ENCODE results near the gene IP6K2. TPM values are rescaled to one million over a fixed set of nuclear protein-coding genes. Genes with fewer than 3 reads are reported as not detected.

IP6K2 gene
- polyA plus RNA-seq, 1 donor, result 176 TPM

GRCh38 chr3:48656841-48657281, 60.2 kb downstream of the IP6K2 start:
- Histone ChIP-seq H3K4me3 (ENCODE audit: low read length) (peak overlapping the region; percentile 50), H3K36me3 (ENCODE audit: control insufficient read depth, insufficient read depth, low read length) (no peaks in the 10 kb centered on the region), H3K27ac (ENCODE audit: low read length) (no peak overlapping the region), H3K27me3 (ENCODE audit: control insufficient read depth, insufficient read depth, low read length) (peaks cover 32% of the 10 kb centered on the region), H3K4me1 (ENCODE audit: control insufficient read depth, insufficient read depth, low read length) (peaks cover 7% of the 10 kb centered on the region), H3K9me3 (ENCODE audit: control insufficient read depth, low read depth, low read length) (peaks cover 13% of the 10 kb centered on the region)
- DNase-seq, result no peak
- WGBS (ENCODE audit: insufficient coverage, low lambda C conversion rate), result no CpG with 5 or more reads among the region's 45 CpGs

- H3K4me3 ChIP-seq (ENCODE audit: low read length), result peak overlapping the region; percentile 50
- no peaks in the 10 kb centered on the region for H3K36me3 ChIP-seq (ENCODE audit: control insufficient read depth, insufficient read depth, low read length)
- DNase-seq, result peak; percentile 76 to 88
- peak overlapping the region; percentile 33 for H3K27ac ChIP-seq (ENCODE audit: low read length)
- H3K9me3 ChIP-seq (ENCODE audit: control insufficient read depth, low read depth, low read length), result peaks cover 13% of the 10 kb centered on the region
- H3K4me1 ChIP-seq (ENCODE audit: control insufficient read depth, insufficient read depth, low read length), result peaks cover 7% of the 10 kb centered on the region
- no CpG with 5 or more reads among the region's 94 CpGs for WGBS (ENCODE audit: insufficient coverage, low lambda C conversion rate)
- peaks cover 27% of the 10 kb centered on the region for H3K27me3 ChIP-seq (ENCODE audit: control insufficient read depth, insufficient read depth, low read length)
Measured at GRCh38 chr3:48656061-48656840, 60.8 kb downstream of the IP6K2 start.

- Histone ChIP-seq H3K27me3 (ENCODE audit: control insufficient read depth, insufficient read depth, low read length) (peaks cover 21% of the 10 kb centered on the region), H3K9me3 (ENCODE audit: control insufficient read depth, low read depth, low read length) (peaks cover 9% of the 10 kb centered on the region), H3K36me3 (ENCODE audit: control insufficient read depth, insufficient read depth, low read length) (no peaks in the 10 kb centered on the region), H3K27ac (ENCODE audit: low read length) (no peak overlapping the region), H3K4me3 (ENCODE audit: low read length) (peak overlapping the region; percentile 13), H3K4me1 (ENCODE audit: control insufficient read depth, insufficient read depth, low read length) (peaks cover 7% of the 10 kb centered on the region)
- DNase-seq, result peak in 1 of 2 donors; percentile 14
- WGBS (ENCODE audit: insufficient coverage, low lambda C conversion rate), result no CpG with 5 or more reads among the region's 30 CpGs
Measured at GRCh38 chr3:48655606-48656005, 61.4 kb downstream of the IP6K2 start.

GRCh38 chr3:48655063-48655462, 62.0 kb downstream of the IP6K2 start:
- no peak for DNase-seq
- Histone ChIP-seq H3K27me3 (ENCODE audit: control insufficient read depth, insufficient read depth, low read length) (peaks cover 16% of the 10 kb centered on the region), H3K4me3 (ENCODE audit: low read length) (no peak overlapping the region), H3K9me3 (ENCODE audit: control insufficient read depth, low read depth, low read length) (peaks cover 8% of the 10 kb centered on the region), H3K36me3 (ENCODE audit: control insufficient read depth, insufficient read depth, low read length) (no peaks in the 10 kb centered on the region), H3K27ac (ENCODE audit: low read length) (no peak overlapping the region), H3K4me1 (ENCODE audit: control insufficient read depth, insufficient read depth, low read length) (peaks cover 7% of the 10 kb centered on the region)
- no CpG with 5 or more reads among the region's 12 CpGs for WGBS (ENCODE audit: insufficient coverage, low lambda C conversion rate)

DNA sequence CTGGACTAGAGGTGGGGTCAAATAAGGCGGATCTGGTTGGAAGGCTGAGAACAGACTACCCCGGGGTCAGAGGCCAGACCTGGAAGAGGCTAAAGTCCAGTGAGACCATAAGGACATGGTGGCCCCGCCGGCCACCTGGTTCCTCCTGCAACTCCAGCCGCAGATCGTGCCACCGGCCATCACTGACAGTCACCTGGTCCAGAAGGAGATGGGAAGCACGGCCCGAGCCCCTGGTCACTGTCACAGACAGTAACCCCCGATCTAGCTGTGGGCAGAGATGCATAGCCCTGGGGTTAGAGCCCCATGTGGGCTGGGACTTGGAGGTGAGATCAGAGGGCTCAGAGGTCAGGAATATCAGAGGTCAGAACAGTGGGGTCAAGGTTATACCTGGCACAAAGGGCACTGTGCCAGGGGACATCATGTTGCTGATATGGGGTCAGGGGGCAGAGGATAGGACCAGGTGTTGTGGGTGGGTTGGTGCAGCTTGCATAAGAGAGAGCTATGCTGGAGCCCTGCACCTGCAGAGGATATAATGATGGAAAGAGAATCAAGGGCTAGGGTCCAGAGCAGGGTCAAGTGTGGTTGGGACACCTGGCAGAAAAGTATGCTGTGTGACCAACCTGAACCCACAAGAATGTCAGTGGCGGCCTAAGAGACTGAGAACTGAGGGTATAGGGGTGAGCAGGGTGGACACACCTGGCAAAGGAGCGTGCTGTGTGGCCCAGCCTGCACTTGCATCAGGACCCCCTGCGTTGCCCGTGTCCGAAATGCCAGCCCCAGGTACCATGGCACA, 63.9 kb downstream of the IP6K2 start:
- Histone ChIP-seq H3K4me3 (ENCODE audit: low read length) (no peak overlapping the region), H3K36me3 (ENCODE audit: control insufficient read depth, insufficient read depth, low read length) (no peaks in the 10 kb centered on the region), H3K27me3 (ENCODE audit: control insufficient read depth, insufficient read depth, low read length) (peaks cover 15% of the 10 kb centered on the region), H3K27ac (ENCODE audit: low read length) (no peak overlapping the region), H3K4me1 (ENCODE audit: control insufficient read depth, insufficient read depth, low read length) (peaks cover 7% of the 10 kb centered on the region), H3K9me3 (ENCODE audit: control insufficient read depth, low read depth, low read length) (peaks cover 8% of the 10 kb centered on the region)
- no peak for DNase-seq
- no CpG with 5 or more reads among the region's 15 CpGs for WGBS (ENCODE audit: insufficient coverage, low lambda C conversion rate)

DNA sequence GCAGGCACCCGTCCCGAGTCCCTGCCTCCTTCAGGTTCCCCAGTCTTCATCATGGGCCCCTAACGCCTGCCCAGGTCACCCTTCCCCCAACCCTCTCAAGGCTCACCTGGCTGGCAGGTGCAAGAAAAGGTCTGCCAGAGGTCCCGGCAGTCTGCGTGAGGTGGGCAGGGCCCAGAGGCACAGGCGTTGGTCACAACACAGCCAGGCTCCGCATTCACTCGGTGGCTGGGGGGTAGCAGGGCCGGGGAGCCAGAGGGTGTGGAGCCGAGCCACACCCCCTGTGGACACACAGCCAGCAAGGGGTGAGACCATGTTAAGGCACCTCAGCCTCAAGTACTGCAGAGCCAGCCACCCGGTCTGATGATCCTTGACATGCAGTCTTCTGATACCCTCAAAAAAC, 65.2 kb downstream of the IP6K2 start:
- H3K4me1 ChIP-seq (ENCODE audit: control insufficient read depth, insufficient read depth, low read length), result peaks cover 4% of the 10 kb centered on the region
- H3K27ac ChIP-seq (ENCODE audit: low read length), result no peak overlapping the region
- no peaks in the 10 kb centered on the region for H3K36me3 ChIP-seq (ENCODE audit: control insufficient read depth, insufficient read depth, low read length)
- H3K27me3 ChIP-seq (ENCODE audit: control insufficient read depth, insufficient read depth, low read length), result peaks cover 2% of the 10 kb centered on the region
- no peak overlapping the region for H3K4me3 ChIP-seq (ENCODE audit: low read length)
- H3K9me3 ChIP-seq (ENCODE audit: control insufficient read depth, low read depth, low read length), result peaks cover 3% of the 10 kb centered on the region
- no peak for DNase-seq
- WGBS (ENCODE audit: insufficient coverage, low lambda C conversion rate), result no CpG with 5 or more reads among the region's 11 CpGs

DNA sequence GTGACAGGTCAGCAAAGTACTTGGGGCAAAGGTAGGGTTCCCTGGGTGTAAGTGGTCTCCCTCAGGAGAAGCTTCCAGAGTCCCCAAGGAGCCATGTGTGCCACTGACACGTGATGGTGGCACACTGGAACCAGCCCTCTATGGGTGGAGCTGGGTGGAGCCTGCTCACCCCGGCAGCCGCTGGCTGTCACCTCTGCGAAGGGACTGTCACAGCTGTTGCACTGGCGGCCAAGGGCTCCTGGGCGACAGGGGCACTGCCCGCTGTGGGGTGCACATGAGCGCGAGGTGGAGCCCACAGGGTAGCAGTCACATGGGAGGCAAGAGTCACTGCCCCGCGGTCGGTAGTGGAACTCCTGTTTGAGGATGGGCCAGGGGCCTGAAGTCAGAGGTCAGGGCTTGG, 66.3 kb downstream of the IP6K2 start:
- H3K36me3 ChIP-seq (ENCODE audit: control insufficient read depth, insufficient read depth, low read length), result no peaks in the 10 kb centered on the region
- peaks cover 2% of the 10 kb centered on the region for H3K4me1 ChIP-seq (ENCODE audit: control insufficient read depth, insufficient read depth, low read length)
- no peak overlapping the region for H3K27ac ChIP-seq (ENCODE audit: low read length)
- no peaks in the 10 kb centered on the region for H3K9me3 ChIP-seq (ENCODE audit: control insufficient read depth, low read depth, low read length)
- no CpG with 5 or more reads among the region's 12 CpGs for WGBS (ENCODE audit: insufficient coverage, low lambda C conversion rate)
- no peak for DNase-seq
- H3K27me3 ChIP-seq (ENCODE audit: control insufficient read depth, insufficient read depth, low read length), result no peaks in the 10 kb centered on the region
- no peak overlapping the region for H3K4me3 ChIP-seq (ENCODE audit: low read length)

DNA sequence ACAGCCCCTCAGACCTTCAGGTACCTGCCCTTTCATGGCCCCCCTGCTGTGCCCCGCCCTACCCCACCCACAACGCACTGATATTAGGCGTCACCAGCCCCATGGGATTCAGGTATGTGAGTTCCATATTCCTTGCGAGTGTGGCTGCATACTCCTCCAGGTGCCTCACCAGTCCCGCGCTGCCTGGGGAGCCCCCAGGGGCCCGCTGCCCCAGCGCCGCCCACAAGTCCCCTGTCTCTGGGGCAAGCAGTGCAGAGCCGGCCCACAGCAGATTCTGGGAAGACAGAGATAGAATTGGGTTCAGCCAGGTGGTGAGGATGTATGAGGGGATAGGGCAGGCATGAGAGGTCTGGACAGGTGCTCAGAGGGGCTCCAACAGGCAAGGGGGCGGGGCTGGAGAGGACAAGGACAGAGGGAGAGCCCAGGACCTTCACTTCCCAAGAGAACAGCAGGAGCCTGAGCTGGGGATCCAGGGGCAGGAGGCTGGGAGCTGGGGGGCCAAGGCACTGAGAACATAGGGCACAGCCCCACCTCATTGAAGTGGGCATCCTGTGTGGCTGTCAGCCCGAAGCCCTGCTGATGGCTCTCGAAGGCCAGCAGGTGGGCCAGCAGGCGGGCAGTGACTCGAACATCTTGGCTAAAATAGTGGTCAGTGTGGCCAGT, 68.7 kb downstream of the IP6K2 start:
- no peak for DNase-seq
- H3K4me3 ChIP-seq (ENCODE audit: low read length), result no peak overlapping the region
- H3K27ac ChIP-seq (ENCODE audit: low read length), result no peak overlapping the region
- H3K36me3 ChIP-seq (ENCODE audit: control insufficient read depth, insufficient read depth, low read length), result no peaks in the 10 kb centered on the region
- no peaks in the 10 kb centered on the region for H3K27me3 ChIP-seq (ENCODE audit: control insufficient read depth, insufficient read depth, low read length)
- no peaks in the 10 kb centered on the region for H3K9me3 ChIP-seq (ENCODE audit: control insufficient read depth, low read depth, low read length)
- H3K4me1 ChIP-seq (ENCODE audit: control insufficient read depth, insufficient read depth, low read length), result no peaks in the 10 kb centered on the region
- WGBS (ENCODE audit: insufficient coverage, low lambda C conversion rate), result no CpG with 5 or more reads among the region's 15 CpGs

GRCh38 chr3:48647714-48648113, 69.3 kb downstream of the IP6K2 start:
- no peaks in the 10 kb centered on the region for H3K4me1 ChIP-seq (ENCODE audit: control insufficient read depth, insufficient read depth, low read length)
- H3K4me3 ChIP-seq (ENCODE audit: low read length), result no peak overlapping the region
- no peaks in the 10 kb centered on the region for H3K27me3 ChIP-seq (ENCODE audit: control insufficient read depth, insufficient read depth, low read length)
- no peak overlapping the region for H3K27ac ChIP-seq (ENCODE audit: low read length)
- DNase-seq, result no peak
- no peaks in the 10 kb centered on the region for H3K36me3 ChIP-seq (ENCODE audit: control insufficient read depth, insufficient read depth, low read length)
- WGBS (ENCODE audit: insufficient coverage, low lambda C conversion rate), result no CpG with 5 or more reads among the region's 9 CpGs
- H3K9me3 ChIP-seq (ENCODE audit: control insufficient read depth, low read depth, low read length), result no peaks in the 10 kb centered on the region

All from large intestine (tissue), 3 donors.